ENCODE data around the gene CD247.

DNA sequence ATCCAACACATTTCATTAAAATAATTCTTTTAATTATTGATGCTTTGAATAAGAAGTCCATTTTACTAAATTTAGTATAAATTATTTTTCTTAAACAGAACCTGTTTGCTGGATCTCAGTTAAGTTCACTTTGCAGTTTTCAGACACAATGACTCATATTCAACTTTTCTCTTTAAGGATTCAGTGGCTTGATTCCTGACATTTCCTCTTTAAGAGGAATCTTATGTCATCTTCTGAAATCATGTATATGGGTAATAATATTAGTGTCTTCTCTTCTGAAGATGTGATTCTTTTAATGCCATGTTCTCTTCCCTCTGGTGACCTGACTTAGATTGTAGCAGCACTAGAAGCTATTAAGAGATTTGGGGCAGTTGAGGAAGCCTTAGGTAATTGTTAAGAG is 22.7 kb upstream of the CD247 start:
- TF ChIP-seq, protein P1, sequence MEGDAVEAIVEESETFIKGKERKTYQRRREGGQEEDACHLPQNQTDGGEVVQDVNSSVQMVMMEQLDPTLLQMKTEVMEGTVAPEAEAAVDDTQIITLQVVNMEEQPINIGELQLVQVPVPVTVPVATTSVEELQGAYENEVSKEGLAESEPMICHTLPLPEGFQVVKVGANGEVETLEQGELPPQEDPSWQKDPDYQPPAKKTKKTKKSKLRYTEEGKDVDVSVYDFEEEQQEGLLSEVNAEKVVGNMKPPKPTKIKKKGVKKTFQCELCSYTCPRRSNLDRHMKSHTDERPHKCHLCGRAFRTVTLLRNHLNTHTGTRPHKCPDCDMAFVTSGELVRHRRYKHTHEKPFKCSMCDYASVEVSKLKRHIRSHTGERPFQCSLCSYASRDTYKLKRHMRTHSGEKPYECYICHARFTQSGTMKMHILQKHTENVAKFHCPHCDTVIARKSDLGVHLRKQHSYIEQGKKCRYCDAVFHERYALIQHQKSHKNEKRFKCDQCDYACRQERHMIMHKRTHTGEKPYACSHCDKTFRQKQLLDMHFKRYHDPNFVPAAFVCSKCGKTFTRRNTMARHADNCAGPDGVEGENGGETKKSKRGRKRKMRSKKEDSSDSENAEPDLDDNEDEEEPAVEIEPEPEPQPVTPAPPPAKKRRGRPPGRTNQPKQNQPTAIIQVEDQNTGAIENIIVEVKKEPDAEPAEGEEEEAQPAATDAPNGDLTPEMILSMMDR (IDR thresholded peaks at IDR 0.05), result no peak
- TF ChIP-seq POLR2A (IDR thresholded peaks at IDR 0.05), result no peak

Data from prostate gland (tissue), 2 donors.